HG02973 (cell line): Measurements from ENCODE around the gene CCDC33.

Experiments used
- ATAC-seq: cut with Tn5 transposase; IDR thresholded peaks from one replicate; pipeline ENCODE4 v1.9.1; 2021; ENCODE audit warnings: moderate library complexity; ENCODE audit not compliant: unreplicated experiment

The CCDC33 gene

DNA sequence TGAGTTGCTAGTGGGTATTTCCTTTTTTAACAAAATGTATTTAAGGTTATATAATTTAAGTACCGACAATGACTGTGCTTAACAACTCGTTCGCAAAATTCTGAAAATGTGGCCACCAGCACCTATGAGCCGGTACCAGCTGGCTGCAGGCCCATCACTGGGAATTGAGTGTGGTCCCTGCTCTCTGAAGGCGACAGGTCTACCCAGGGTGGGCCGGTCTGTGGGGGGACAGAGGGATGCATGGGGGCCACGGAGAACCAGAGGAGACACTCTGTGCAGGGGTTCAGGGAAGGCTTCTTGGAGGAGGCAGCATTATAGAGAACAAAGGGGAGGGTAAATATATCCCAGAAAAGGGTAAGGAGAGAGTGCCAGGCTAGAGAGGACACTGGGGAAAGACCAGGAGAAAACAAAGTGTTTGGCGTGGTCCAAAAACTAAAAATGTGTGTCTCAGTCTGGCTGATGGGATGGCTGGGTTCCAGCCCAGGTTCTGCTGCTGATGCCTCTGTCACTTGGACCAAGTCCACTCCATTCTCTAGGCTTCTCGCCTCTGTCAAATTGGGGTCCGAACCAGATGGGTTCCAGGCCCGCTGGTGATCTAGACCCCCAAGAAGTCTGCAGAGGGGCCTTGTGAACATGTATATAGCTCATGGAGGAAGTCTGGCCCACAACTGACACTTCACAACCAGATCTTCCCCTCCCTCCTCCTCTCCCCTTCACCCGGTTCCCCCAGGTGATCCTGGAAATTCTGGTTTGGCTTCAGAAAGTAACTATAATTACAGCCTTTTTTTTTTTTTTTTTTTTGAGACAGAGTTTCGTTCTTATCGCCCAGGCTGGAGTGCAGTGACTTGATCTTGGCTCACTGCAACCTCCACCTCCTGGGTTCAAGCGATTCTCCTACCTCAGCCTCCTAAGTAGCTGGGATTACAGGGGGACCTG lies 142.0 kb downstream of the CCDC33 start:
- no peak for ATAC-seq

- no peak for ATAC-seq
Measured at GRCh38 chr15:74378848-74379247, 142.7 kb downstream of the CCDC33 start.

- no peak for ATAC-seq
Measured at GRCh38 chr15:74380361-74381189, 144.4 kb downstream of the CCDC33 start.

GRCh38 chr15:74381190-74381453 lies 145.0 kb downstream of the CCDC33 start:
- ATAC-seq, result no peak

DNA sequence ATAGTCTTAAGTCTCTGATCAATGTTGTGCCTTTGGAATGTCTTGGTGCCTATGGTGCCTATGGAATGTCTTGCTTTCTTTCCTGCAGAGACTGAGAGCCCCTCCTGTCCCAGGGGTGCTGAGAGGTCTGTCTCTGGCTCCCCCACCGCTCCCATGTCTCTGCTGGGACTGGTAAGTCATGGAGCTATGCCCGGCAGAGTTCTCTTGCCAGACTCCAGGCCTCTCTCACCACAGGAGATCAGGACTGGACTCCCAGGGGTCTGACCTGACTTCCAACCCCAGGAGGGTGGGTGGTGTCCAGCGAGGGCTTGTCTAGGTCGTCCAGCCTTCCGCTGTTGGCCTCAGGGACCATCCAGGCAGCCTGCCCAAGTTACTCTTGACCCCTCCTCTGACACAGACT lies 145.4 kb downstream of the CCDC33 start:
- ATAC-seq, result no peak

GRCh38 chr15:74382004-74382816 lies 146.1 kb downstream of the CCDC33 start:
- ATAC-seq, result no peak

DNA sequence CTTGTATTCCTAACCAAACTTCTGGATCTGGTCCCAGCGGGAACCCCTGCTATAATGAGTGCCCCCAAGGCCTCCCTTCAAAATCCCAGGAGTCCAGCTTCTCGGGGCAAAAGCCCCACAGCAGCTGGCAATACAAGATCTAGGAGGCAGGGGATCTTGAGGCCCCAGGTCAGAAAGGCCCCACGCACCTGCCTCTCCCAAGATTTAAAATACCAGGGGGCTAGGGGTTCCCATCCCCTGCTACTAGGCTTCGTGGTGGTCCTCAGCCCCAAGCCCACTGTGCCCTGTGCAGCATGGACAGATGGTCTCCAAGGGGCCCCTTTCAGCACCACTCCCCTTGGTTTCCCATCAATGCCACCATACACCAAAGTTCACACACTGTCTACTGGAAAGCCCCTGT lies 147.2 kb downstream of the CCDC33 start:
- ATAC-seq, result no peak

GRCh38 chr15:74383695-74384565 lies 147.8 kb downstream of the CCDC33 start:
- ATAC-seq, result peak; percentile 43

DNA sequence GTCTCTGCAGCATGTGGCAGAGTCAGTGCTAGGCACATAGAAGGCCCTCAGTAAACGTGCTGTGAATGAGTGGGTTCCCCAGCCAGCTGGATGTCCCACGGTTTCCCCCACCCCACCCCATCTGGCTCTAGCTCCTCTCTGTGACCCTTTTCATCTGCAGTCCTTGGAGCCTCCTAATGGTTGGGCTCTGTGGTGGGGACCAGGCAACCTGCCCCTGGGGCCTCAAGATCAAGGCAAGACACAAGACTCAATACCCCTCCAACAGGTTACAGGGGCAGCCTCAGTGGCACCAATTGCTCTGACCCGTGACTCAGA lies 148.4 kb downstream of the CCDC33 start:
- no peak for ATAC-seq

GRCh38 chr15:74384881-74385643 lies 148.9 kb downstream of the CCDC33 start:
- ATAC-seq, result peak; percentile 48

DNA sequence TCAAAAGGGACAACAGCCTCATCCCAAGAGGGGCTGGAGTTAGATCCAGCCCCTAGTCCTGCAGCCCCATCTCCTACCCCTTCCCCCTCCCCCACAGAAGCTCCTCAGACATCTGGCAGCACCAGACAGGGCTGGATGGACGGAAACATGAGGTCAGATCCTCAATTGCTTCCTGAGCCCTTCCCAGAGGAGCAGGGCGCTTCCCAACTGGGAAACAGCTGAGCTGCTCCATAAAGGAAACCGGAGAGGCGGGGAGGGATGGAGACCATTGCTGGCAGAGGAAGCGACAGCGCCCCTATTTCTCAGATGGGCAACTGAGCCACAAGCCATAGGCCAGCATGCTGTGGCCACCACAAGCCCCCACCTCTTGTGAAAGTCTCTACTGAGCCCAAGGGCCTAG lies 149.6 kb downstream of the CCDC33 start:
- no peak for ATAC-seq
